Choroid plexus epithelial cell (primary cell): ENCODE data around the gene TIMM17B.

ENCODE experiments used
- DNase-seq: peaks from one replicate; pipeline ENCODE4 v3.0.0-alpha.2; 2010; ENCODE audit warnings: low read depth
- H3K4me3 ChIP-seq: 2 replicates; pipeline ENCODE4 v1.5.1; 2011; ENCODE audit warnings: low read depth, mild to moderate bottlenecking, control low read depth, low read length, moderate library complexity
- TF ChIP-seq, protein P1 (sequence below): conservative IDR thresholded peaks from 2 replicates; pipeline ENCODE4 v1.5.1; 2011; ENCODE audit warnings: low read depth, mild to moderate bottlenecking, control low read depth, inconsistent platforms, low read length, moderate library complexity

TIMM17B gene

DNA sequence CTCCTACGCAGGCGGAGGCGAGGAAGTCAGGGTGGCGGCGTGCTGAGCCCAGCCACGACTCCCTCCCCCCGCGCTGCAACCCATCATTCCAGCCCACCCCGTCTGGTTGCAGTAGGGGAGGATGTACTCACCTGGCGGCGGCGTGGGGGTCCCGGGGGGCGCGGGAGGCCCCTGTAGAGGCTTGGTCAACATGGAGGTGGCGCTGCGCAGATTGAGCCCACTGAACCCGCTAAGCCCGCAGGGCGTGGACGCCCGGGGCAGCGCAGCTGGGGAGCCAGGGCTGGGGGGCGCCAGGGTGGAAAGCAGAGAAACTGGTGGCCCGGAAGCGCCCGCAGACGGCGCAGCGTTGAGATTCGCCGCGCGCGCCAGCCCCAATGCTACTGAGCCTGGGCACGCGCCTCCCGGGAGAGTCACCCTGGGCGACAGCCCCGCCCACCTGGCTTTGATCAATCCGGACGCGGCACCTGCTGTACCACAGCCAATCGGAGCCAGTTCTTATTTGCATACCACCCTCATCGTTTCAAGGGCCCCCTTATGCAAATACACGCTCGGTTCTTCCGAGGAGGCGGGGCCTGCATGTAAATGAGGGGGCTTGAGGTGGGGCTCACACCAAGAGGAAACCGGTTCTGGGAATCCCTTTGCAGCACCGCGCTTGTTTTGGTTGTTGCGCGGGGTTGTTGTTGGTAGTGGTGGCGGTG is 21.2 kb upstream of the TIMM17B start, which contains the start of gene PIM2:
PIM2 (minus strand) TSS at position 382 of the 698 bp plus-strand sequence; CDS start at position 192, 190 bp downstream.
- DNase-seq: peak; percentile 90
- peak within 1 kb of the TSS; percentile 64 for H3K4me3 ChIP-seq
- TF ChIP-seq, protein P1, sequence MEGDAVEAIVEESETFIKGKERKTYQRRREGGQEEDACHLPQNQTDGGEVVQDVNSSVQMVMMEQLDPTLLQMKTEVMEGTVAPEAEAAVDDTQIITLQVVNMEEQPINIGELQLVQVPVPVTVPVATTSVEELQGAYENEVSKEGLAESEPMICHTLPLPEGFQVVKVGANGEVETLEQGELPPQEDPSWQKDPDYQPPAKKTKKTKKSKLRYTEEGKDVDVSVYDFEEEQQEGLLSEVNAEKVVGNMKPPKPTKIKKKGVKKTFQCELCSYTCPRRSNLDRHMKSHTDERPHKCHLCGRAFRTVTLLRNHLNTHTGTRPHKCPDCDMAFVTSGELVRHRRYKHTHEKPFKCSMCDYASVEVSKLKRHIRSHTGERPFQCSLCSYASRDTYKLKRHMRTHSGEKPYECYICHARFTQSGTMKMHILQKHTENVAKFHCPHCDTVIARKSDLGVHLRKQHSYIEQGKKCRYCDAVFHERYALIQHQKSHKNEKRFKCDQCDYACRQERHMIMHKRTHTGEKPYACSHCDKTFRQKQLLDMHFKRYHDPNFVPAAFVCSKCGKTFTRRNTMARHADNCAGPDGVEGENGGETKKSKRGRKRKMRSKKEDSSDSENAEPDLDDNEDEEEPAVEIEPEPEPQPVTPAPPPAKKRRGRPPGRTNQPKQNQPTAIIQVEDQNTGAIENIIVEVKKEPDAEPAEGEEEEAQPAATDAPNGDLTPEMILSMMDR: no peak

- TF ChIP-seq, protein P1: no peak
- H3K4me3 ChIP-seq: peak overlapping the region; percentile 64
- DNase-seq: no peak
These were observed 20.7 kb upstream of the TIMM17B start for GRCh38 chrX:48918301-48918642.

DNA sequence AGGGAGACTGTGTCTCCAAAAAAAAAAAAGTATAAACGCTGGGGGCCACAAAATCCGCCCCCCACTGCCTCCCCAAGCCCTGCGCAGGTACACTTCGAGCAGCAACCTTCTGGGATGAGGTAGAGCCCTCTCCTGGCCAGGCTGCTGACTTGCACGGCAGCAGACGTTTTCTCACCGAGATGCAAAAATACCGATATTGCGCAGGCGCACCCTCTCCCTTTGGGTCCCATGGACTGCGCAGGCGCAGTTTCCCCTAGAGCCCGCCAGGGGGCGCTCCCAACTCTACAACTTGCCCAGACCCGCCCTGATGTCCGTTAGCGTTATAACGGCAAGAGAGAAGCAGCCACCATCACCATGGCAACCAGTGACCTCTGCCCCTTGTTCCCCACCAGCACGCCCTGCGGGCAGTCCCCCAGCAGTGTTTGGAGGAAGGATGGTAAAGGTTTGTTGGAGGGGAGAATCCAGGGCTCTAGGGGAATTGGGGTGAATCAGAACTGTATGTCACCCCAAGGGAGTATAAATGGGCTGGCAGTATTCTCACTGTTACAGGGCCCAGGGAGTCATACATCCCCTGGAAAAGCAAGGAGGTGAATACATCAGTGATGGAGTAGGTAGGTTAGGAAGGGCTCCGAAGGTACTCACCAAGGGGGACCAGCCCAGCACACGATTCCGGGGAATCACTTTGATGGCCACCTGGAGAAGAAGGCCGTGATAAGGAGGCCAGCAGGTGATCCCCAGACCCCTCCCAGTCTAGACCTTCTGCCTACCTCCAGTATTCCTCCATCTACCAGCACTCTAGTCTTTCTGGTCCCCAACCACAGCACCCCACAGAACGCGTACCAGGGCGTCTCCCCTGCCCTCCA is 19.8 kb upstream of the TIMM17B start:
- TF ChIP-seq, protein P1: peak; percentile 80
- peak overlapping the region; percentile 64 for H3K4me3 ChIP-seq
- DNase-seq: peak; percentile 91

DNA sequence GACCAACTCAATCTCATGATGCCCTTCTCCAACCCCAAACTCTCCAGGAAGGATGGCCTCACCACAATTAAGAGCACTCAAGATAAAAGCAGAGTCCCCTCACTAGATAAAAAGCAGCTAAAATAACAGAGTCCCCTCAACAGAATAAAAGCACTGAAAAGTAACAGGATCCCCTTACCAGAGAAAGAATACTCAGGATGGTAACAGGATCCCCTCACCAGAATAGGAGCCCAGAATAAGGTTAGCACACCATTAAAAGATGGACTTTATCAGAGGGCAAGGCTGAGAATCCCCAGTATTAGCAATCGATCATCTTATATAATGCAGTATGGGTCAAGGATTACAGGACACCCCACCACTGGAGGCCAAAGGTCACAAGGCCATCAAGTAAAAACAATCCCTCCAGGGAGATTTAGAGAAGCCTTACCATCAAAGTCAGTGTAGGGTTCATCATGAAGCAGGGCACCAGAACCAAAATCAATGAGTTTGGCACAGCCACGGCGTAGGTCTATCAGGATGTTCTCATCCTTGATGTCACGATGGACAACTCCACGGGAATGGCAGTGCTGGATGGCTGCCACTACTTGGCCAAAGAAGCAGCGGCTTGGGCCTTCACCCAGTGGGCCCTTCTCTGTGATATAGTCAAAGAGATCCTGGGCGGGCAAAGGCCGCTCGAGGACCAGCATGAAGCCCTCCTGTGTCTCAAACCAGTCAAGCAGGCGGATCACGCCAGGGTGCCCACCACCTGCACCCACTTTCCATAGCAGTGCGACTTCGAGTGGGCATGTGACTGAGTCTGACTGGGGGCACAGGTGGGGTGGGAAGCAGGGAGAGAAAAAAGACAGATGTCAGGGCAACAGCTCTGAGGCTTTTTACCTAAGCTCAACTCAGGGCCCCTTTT is 17.3 kb upstream of the TIMM17B start:
- DNase-seq: no peak
- TF ChIP-seq, protein P1: no peak
- H3K4me3 ChIP-seq: no peak overlapping the region

- no peak for DNase-seq
- no peak overlapping the region for H3K4me3 ChIP-seq
- TF ChIP-seq, protein P1: no peak
These were observed 16.2 kb upstream of the TIMM17B start for GRCh38 chrX:48913605-48914366.

GRCh38 chrX:48911412-48912182 is 14.0 kb upstream of the TIMM17B start, which contains the start of gene SLC35A2:
SLC35A2 (minus strand) TSS chrX:48911646; CDS start chrX:48911636, 10 bp downstream.
- peak; percentile 83 for DNase-seq
- peak within 1 kb of the TSS; percentile 80 for H3K4me3 ChIP-seq
- TF ChIP-seq, protein P1: no peak
